Mucosa of descending colon (tissue), 3 donors: ENCODE data around the gene ARHGAP35. TPM values are rescaled to one million over a fixed set of nuclear protein-coding genes. Genes with fewer than 3 reads are reported as not detected.
A peak's percentile ranks its signal among the peaks of the same experiment; 100 is the strongest.
"Not testable (repeated sequence)": the region's sequence is repeated elsewhere in the genome, so short reads cannot be mapped to it uniquely, and the experiment has no call there.

Experiments used
- ATAC-seq: fragments of 200-7000 bp; cut with Tn5 transposase; one replicate; pipeline ENCODE4 v1.9.1; 2020; ENCODE audit warnings: mild to moderate bottlenecking, moderate library complexity
- DNase-seq, 3 donors: peaks; one replicate each; pipeline ENCODE4 v3.0.0-alpha.2; 2020
- H3K36me3 ChIP-seq: fragments of 200-600 bp; one replicate; pipeline ENCODE4 v1.8.0; 2021; ENCODE audit warnings: low read depth, mild to moderate bottlenecking
- H3K4me1 ChIP-seq: fragments of 200-600 bp; one replicate; pipeline ENCODE4 v1.8.0; 2021; ENCODE audit warnings: low read depth, mild to moderate bottlenecking
- H3K4me3 ChIP-seq: fragments of 200-600 bp; one replicate; pipeline ENCODE4 v1.8.0; 2021; ENCODE audit warnings: mild to moderate bottlenecking
- H3K9me3 ChIP-seq: fragments of 200-600 bp; one replicate; pipeline ENCODE4 v1.8.0; 2021; ENCODE audit warnings: mild to moderate bottlenecking
- intact Hi-C, 2 donors: fragments of 100-400 bp; cut with DNase I in 1 of 2; cut with micrococcal nuclease in 1 of 2; formaldehyde crosslinking; loops; one replicate each; pipeline versions ENCODE4 v1.11.0 to v1.11.1; 2022; cut with DNase I, micrococcal nuclease
- total RNA-seq, 3 donors: library from RNA; stranded (reverse); fragmentation: NEBNext Ultra II Directional in 2 of 3; extraction: Animal tissue kit (Norgen Biotek cat#: 25700) in 2 of 3; gene quantifications; one replicate each; pipeline versions ENCODE4 v1.2.1 to v1.2.4, GENCODE V29; 2021 to 2023
- TF ChIP-seq, protein P1 (sequence below): fragments of 200-600 bp; IDR thresholded peaks from one replicate; pipeline ENCODE4 v1.8.0; 2022; ENCODE audit warnings: antibody characterized with exemption, mild to moderate bottlenecking
- donor health status: DM: no; HTN: no; CAD: no; lungs with moderate emphysema.
- donor health status: DM: no; HTN: no; CAD: no.
- donor health status: DM: no; HTN: yes; CAD: no.

Gene ARHGAP35
- total RNA-seq, 3 donors from 2014 or later = 56.5 to 85.3 (median 82.7) TPM

DNA sequence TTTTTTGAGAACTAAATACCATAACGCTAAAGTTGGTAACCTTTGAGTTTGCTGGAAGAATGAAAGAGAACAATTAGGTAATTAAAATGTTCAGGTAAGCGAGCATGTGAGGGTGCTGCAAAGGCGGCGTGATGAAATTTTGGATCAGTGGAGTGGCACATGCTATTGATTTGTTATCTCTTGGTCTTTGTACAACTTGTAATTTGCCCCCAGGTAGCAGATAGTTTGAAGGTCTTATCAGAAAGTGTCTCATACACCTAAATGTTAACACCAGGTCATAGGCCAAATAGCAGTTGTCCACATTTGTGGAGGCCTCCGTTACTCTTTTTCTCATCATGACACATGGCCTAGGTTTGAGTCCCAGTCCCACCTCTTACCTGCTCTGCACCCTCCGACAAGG is 14.9 kb downstream of the ARHGAP35 start:
- no peak for ATAC-seq
- TF ChIP-seq, protein P1, sequence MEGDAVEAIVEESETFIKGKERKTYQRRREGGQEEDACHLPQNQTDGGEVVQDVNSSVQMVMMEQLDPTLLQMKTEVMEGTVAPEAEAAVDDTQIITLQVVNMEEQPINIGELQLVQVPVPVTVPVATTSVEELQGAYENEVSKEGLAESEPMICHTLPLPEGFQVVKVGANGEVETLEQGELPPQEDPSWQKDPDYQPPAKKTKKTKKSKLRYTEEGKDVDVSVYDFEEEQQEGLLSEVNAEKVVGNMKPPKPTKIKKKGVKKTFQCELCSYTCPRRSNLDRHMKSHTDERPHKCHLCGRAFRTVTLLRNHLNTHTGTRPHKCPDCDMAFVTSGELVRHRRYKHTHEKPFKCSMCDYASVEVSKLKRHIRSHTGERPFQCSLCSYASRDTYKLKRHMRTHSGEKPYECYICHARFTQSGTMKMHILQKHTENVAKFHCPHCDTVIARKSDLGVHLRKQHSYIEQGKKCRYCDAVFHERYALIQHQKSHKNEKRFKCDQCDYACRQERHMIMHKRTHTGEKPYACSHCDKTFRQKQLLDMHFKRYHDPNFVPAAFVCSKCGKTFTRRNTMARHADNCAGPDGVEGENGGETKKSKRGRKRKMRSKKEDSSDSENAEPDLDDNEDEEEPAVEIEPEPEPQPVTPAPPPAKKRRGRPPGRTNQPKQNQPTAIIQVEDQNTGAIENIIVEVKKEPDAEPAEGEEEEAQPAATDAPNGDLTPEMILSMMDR = no peak
- intact Hi-C loops = no loop called here
- no peak for DNase-seq
- H3K4me1 ChIP-seq = no peaks in the 10 kb centered on the region
- H3K4me3 ChIP-seq = no peak overlapping the region
- H3K9me3 ChIP-seq = no peaks in the 10 kb centered on the region
- no peaks in the 10 kb centered on the region for H3K36me3 ChIP-seq

DNA sequence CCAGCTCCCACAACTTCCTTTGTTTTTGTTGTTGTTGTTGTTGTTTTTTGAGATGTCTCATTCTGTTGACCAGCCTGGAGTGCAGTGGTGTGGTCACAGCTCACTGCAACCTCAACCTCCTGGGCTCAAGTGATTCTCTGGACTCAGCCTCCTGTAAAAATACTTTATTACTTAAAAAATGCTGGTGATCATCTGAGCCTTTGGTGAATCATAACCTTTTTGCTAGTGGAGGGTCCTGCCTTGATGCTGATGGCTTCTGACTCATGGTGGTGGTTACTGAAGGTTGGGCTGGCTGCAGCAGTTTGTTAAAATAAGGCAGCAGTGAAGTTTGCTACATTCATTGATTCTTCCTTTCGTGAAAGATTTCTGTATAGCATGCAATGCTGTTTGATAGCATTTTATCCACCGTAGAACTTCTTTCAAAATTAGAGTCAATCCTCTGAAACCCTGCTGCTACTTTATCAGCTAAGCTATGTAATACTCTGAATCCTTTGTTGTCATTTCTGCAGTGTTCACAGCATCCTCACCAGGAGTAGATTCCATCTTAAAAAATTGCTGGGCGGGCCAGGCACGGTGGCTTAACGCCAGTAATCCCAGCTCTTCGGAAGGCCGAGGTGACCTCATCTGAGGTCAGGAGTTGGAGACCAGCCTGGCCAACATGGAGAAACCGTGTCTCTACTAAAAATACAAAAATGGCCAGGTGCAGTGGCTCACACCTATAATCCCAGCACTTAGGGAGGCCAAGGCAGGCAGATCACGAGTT is 18.0 kb downstream of the ARHGAP35 start:
- no peaks in the 10 kb centered on the region for H3K9me3 ChIP-seq
- DNase-seq (no peak), ATAC-seq (no peak)
- no peaks in the 10 kb centered on the region for H3K36me3 ChIP-seq
- TF ChIP-seq, protein P1 = no peak
- no peak overlapping the region for H3K4me3 ChIP-seq
- no peaks in the 10 kb centered on the region for H3K4me1 ChIP-seq
- intact Hi-C loops = no loop called here

DNA sequence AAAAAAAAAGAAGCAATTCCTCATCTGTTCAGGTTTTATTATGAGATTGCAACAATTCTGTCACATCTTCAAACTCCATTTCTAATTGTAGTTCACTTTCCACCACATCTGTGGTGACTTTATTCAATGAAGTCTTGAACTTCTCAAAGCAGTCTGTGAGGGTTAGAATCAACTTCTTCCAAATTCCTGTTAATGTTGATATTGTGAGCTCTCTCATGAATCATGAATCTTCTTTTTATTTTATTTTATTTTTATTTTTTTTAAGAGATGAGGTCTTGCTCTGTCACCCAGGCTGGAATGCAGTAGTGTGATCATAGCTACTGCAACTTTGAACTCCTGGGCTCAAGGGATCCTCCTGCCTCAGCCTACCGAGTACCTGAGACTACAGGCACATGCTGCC is 19.6 kb downstream of the ARHGAP35 start:
- Histone ChIP-seq H3K4me3 (no peak overlapping the region), H3K36me3 (no peaks in the 10 kb centered on the region), H3K4me1 (no peaks in the 10 kb centered on the region), H3K9me3 (no peaks in the 10 kb centered on the region)
- DNase-seq (no peak), ATAC-seq (no peak)
- intact Hi-C loops = no loop called here
- TF ChIP-seq, protein P1 = no peak

DNA sequence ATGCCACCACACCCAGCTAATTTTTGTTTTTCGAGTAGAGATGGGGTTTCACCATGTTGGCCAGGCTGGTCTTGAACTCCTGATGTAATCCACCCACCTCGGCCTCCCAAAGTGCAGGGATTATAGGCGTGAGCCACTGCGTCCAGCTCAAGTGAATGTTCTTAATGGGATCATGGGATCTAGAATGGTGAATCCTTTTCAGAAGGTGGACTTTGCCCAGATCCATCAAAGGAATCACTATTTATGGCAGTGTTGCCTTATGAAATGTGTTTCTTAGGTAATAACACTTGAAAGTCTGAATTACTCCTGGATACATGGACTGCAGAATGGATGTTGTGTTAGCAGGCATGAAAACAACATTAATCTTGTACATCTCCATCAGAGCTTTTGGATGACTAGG is 20.3 kb downstream of the ARHGAP35 start:
- ATAC-seq (peak; percentile 55), DNase-seq (no peak)
- Histone ChIP-seq H3K4me3 (no peak overlapping the region), H3K4me1 (no peaks in the 10 kb centered on the region), H3K9me3 (no peaks in the 10 kb centered on the region), H3K36me3 (no peaks in the 10 kb centered on the region)
- intact Hi-C loops = no loop called here
- TF ChIP-seq, protein P1 = no peak

DNA sequence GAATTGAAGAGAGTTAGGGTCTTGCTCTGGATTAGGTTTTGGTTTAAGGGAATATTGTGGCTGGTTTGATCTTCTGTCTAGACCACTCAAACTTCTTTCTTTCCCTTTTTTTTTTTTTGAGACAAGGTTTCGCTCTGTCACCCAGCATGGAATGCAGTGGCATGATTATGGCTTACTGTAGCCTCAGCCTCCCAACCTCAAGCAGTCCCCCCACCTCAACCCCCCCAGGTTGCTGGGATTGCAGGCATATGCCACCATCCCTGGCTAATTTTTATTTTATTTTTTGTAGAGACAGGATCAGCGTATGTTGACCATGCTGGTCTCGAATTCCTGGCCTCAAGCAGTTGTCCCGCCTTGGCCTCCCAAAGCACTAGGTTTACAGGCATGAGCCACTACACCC is 21.2 kb downstream of the ARHGAP35 start:
- no peaks in the 10 kb centered on the region for H3K36me3 ChIP-seq
- H3K4me1 ChIP-seq = no peaks in the 10 kb centered on the region
- TF ChIP-seq, protein P1 = no peak
- ATAC-seq (no peak), DNase-seq (no peak)
- H3K9me3 ChIP-seq = no peaks in the 10 kb centered on the region
- intact Hi-C loops = no loop called here
- H3K4me3 ChIP-seq = no peak overlapping the region

DNA sequence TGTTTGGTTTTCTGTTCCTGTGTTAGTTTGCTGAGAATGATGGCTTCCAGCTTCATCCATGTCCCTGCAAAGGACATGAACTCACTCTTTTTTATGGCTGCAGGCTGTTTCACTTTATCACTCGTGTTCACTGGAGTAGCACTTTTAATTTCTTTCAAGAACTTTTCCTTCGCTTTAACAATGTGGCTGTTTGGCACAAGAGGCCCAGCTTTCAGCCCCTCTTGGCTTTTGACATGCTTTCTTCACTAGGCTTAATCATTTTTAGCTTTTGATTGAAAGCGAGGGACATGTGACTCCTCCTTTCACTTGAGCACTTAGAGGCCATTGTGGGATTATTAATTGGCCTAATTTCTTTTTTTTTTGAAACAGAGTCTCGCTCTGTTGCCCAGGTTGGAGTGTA is 22.0 kb downstream of the ARHGAP35 start:
- H3K36me3 ChIP-seq, H3K4me3 ChIP-seq, ATAC-seq, H3K4me1 ChIP-seq, DNase-seq, H3K9me3 ChIP-seq, intact Hi-C loops: not testable (repeated sequence)
